ENCODE measurements around the gene GATA1.

GATA1 gene

GRCh38 chrX:48786341-48786800 is at the start of gene GATA1:
GATA1 (plus strand) TSS chrX:48786590; CDS start chrX:48791110, 4,520 bp downstream.
- DNase-seq (ENCODE audit: low spot score): no peak

GRCh38 chrX:48736878-48737212 is 49.5 kb upstream of the GATA1 start:
- DNase-seq (ENCODE audit: low spot score): no peak

- DNase-seq (ENCODE audit: low spot score): peak; percentile 97
These were observed 49.0 kb upstream of the GATA1 start for GRCh38 chrX:48737213-48737938.

DNA sequence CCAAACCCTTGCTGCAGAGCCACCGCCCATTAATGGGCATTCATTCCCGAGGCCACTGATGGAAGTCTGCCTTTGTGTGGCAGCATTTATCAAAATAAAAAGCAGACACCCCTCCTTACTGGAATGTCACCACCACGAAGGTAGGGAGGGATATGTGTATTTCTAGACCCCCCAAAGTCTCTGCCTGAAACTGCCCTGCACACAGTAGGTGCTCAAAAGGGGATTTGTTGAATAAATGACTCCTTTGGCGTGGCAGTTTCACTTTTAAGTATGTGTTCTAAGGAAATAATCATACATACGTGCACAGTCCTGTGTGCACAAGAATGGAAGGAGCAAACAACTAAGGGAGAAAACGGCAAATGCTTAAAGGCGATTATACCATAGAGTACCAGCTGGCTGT is 48.5 kb upstream of the GATA1 start:
- DNase-seq (ENCODE audit: low spot score): no peak

- no peak for DNase-seq (ENCODE audit: low spot score)
These were observed 44.6 kb upstream of the GATA1 start for GRCh38 chrX:48741834-48742233.

DNA sequence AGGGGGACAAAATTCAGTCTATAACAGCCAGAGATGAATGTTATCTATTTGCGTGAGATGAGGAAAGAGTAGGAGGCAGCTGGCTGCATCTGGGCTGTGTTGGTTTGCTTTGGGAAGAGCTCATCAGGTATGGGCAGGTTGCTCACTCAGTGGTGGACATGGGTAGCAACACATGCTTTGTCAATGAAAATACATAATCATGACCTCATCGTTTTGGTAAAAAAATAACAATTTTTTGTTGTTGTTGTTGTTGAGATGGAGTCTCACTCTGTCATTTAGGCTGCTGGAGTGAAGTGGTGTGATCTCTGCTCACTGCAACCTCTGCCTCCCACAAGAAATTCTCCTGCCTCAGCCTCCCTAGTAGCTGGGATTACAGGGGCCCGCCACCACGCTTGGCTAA is 41.2 kb upstream of the GATA1 start:
- no peak for DNase-seq (ENCODE audit: low spot score)

- no peak for DNase-seq (ENCODE audit: low spot score)
These were observed 38.9 kb upstream of the GATA1 start for GRCh38 chrX:48747415-48748016.

- no peak for DNase-seq (ENCODE audit: low spot score)
These were observed 37.2 kb upstream of the GATA1 start for GRCh38 chrX:48749182-48749581.

DNA sequence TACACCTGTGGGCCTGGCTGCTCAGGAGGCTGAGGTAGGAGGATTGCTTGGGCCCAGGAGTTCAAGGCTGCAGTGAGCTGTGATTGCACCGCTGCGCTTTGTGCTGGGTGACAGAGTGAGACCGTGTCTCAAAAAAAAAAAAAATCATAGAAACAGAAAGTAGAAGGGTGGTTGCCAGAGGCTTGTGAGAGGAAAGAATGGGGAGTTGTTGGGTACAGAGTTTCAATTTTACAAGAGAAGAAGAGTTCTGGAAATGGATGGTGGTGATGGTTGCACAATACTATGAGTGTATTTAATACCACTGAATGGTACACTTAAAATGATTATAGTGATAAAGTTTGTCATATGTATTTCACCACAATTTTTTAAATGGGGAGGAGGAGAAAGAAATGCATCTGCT is 35.0 kb upstream of the GATA1 start:
- DNase-seq (ENCODE audit: low spot score): no peak

DNA sequence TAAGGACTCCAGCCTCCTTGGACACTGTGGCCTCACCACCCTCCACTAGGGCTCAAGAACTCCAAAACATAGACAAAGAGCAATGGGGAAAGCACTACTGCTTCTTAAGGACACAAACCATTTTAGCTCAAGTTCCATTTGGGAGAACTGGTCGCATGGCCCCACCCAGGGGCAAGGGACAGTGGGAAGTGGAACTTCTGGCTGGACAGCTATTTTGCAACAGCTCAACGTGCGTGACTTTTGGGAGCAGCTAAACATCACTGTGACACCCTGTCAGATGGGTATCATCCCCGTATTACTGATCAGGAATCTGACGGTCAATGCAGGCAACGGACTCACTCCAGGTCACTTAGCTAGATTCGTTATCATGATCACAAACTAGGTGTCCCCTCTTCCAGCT is 33.9 kb upstream of the GATA1 start:
- DNase-seq (ENCODE audit: low spot score): no peak

- DNase-seq (ENCODE audit: low spot score): no peak
These were observed 32.6 kb upstream of the GATA1 start for GRCh38 chrX:48753708-48754228.

- DNase-seq (ENCODE audit: low spot score): no peak
These were observed 32.2 kb upstream of the GATA1 start for GRCh38 chrX:48754238-48754637.

DNA sequence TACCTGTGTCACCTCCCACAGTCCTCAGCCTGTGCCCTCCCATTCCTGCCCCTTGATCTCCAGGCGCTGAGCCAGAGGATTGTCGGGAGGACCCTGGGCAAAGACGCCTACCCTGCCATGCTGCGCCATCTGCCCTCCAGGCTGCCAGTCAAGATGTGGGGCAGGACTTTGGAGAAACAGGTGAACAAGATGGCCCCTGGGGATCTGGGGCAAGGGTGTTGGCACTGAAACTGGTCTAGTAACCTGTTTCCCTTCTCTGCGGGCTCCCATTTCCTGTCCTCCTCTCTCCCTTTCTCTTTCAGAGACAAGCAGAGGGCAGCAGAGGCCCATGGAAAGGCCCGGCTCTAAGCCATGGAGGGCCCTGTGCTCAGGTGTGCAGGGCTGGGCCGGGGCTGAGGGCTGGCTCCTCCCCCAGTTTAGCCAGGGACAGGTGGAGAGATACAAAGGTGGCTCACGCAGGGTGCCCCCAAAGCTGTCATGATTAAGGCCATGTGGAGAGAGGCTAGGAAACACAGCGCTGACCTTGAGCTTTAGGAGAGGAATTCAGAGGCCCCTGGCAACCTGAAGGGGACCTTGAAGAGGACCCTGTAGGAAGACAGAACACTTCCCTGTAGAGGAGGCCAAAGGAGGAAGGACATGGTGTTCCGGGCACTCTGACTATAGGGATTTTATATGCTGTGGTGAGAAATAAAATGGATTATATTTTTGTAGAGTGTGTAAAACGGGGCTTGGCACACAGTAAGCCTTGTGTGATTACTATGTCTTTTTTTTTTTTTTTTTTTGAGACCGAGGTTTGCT is 24.5 kb upstream of the GATA1 start, which contains the start of gene GLOD5:
TSS of gene GLOD5 (plus strand) at position 74 of the 798 bp plus-strand sequence. CDS start at position 118, 44 bp downstream.
- DNase-seq (ENCODE audit: low spot score): no peak

DNA sequence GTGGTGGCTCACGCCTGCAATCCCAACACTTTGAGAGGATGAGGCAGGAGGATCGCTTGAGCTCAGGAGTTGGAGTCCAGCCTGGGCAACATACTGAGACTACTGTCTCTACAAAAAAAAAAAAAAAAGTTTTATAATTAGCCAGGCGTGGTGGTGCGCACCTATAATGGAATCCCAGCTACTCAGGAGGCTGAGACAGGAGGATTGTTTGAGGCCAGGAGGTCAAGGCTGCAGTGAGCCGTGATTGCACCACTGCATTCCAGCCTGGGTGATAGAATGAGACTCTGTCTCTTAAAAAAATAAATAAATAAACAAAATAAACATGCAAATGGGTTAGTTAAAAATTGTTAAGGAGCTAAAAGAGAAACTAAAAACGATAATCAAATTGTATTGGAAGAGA is 17.2 kb upstream of the GATA1 start:
- no peak for DNase-seq (ENCODE audit: low spot score)

- DNase-seq (ENCODE audit: low spot score): no peak
These were observed 16.1 kb upstream of the GATA1 start for GRCh38 chrX:48770296-48770695.

DNA sequence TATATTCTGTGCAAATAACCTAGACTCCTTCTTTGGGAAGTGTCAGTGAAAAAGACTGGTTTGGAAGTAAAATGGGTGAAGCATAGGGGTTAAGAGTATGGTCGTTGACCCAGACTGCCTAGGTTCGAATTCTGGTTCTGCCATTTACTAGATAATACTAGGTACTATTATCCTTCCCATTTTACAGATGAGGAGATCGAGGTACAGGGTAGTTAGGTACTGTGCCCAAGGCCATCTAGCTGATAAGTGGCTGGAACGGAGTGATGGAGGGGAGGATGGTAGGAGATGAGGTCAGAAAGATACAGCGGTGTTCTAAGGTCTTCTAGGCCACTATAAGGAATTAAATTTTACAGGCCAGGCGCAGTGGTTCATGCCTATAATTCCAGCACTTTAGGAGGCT is 13.8 kb upstream of the GATA1 start:
- DNase-seq (ENCODE audit: low spot score): no peak

DNA sequence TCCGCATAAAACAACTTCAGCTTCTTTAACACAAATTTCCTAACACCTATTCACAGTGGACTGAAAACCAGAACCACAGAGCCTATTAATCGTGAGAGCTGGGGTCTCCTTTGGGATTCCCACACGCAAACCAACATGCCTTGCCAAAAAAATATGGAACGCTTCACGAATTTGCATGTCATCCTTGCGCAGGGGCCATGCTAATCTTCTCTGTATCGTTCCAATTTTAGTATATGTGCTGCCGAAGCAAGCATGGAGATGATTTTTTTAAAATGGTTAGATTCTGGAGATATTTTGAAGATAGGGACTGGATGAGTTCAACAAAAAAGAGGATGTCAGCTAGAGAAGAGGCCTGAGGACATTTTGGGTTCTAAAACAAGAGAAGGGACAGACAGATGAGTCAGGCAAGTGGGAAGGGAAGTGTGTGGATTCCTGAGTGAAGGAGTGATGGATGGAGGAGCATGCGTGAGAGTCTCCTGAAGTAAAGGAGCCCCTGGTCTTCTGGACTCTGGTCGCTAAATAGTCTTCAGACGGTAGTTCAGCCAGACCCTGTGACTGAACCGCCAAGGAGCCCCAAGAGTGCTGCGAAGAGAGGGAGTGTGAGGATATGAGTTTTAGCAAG is 9.5 kb upstream of the GATA1 start:
- DNase-seq (ENCODE audit: low spot score): no peak

- no peak for DNase-seq (ENCODE audit: low spot score)
These were observed 7.0 kb upstream of the GATA1 start for GRCh38 chrX:48779399-48779798.

DNA sequence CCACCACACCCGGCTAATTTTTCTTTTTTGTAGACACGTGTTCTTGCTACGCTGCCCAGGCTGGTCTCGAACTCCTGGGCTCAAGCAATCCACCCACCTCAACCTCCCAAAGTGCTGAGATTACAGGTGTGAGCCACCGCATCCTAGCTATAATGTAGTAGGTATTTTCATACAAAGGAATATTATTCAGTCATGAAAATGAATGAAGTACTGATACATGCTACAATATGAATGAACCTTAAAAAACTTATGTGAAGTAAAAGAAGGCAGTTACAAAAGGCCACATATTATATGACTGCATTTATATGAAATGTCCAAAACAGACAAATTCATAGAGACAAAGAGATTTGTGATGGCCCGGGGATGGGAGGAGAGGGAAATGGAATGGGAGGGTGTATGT is 4.7 kb upstream of the GATA1 start:
- DNase-seq (ENCODE audit: low spot score): no peak

- no peak for DNase-seq (ENCODE audit: low spot score)
These were observed 4.2 kb upstream of the GATA1 start for GRCh38 chrX:48782216-48782615.

DNA sequence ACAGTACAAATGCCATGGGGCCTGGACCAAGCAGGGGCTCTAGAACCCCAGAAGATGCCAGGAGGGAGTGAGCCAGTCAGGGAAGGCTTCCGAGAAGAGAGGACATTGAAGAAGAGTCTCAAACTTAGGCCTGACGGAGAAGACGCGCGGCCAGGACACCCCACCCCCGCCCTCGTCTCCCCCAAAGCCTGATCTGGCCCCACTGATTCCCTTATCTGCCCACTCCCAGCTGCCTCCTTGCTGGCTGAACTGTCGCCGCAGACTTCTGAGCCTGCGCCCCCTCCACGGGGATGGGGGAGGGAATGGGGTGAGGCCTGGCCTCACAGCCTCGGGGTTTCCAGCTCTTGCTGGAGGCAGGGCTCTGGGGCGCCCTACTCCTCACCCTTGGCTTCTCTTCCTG is 3.6 kb upstream of the GATA1 start:
- no peak for DNase-seq (ENCODE audit: low spot score)

DNA sequence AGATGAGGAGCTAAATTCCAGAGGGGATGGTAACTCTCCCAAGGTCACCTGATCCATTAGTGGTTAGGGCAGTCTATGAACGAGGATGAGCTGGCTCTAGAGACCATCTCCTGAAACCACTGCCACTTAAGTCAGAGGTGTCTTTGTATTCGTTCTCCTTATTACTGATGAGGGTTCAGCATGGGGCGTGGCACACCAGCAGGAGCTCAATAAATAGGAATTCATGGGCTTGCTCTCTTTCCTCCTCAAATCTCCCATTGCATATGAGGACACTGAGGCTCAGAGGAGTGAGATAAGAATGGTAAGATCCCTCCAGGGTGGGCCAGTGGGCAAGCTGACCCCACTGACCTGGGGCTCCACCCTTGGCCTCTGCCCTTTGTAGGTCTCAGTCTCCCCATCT is 1.7 kb upstream of the GATA1 start:
- DNase-seq (ENCODE audit: low spot score): no peak

DNA sequence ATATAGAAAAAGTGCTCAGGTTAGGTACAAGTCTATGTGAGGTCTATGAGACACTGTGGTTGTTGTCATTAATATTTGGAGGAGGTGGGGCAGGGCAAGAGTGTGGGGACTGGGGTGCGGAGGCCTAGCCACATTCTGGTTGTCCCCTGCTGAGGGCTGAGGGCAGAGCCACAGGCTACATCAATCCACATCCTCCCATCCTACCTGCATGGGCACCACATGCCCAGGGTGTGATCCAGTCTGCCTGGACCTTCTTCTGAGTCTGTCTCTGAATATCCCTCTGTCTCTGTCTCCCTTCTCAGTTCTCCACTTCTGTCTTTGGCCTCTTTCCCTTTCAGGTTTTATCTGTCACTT is 1.2 kb upstream of the GATA1 start:
- DNase-seq (ENCODE audit: low spot score): no peak

All from RKO (cell line).